Lung (tissue), 12 donors: ENCODE measurements around the gene CHSY3. TPM values are rescaled to one million over a fixed set of nuclear protein-coding genes. Genes with fewer than 3 reads are reported as not detected.
A peak's percentile ranks its signal among the peaks of the same experiment; 100 is the strongest.

ENCODE experiments used
- ATAC-seq: fragments of 200-7000 bp; cut with Tn5 transposase; one replicate; pipeline ENCODE4 v1.9.1; 2020; ENCODE audit warnings: moderate number of reproducible peaks; ENCODE audit not compliant: insufficient read depth, low FRiP score
- DNase-seq, 3 donors: peaks; one replicate each; pipeline ENCODE4 v3.0.0-alpha.2; 2013 to 2017
- H3K27ac ChIP-seq, 2 donors: one replicate each; pipeline ENCODE4 v1.5.1; 2013; ENCODE audit warnings: mild to moderate bottlenecking in 2 of 2, moderate library complexity in 2 of 2, control low read depth in 1 of 2, inconsistent platforms in 1 of 2, low read depth in 1 of 2, low read length in 1 of 2
- H3K27me3 ChIP-seq, 3 donors: one replicate each; pipeline ENCODE4 v1.5.1; 2013; ENCODE audit warnings: low read length in 2 of 3; ENCODE audit not compliant: control insufficient read depth in 3 of 3, insufficient read depth in 3 of 3
- H3K36me3 ChIP-seq, 4 donors: one replicate each; pipeline ENCODE4 v1.5.1; 2013; ENCODE audit warnings: low read length in 4 of 4, mild to moderate bottlenecking in 1 of 4, moderate library complexity in 1 of 4; ENCODE audit not compliant: control insufficient read depth in 4 of 4, insufficient read depth in 4 of 4
- H3K4me1 ChIP-seq, 5 donors: one replicate each; pipeline ENCODE4 v1.5.1; 2013; ENCODE audit warnings: low read length in 5 of 5, mild to moderate bottlenecking in 2 of 5, moderate library complexity in 1 of 5; ENCODE audit not compliant: control insufficient read depth in 5 of 5, insufficient read depth in 5 of 5
- H3K4me3 ChIP-seq: one replicate; pipeline ENCODE4 v1.5.1; 2013; ENCODE audit warnings: mild to moderate bottlenecking, control low read depth, moderate library complexity
- H3K9ac ChIP-seq, 2 donors: one replicate each; pipeline ENCODE4 v1.5.1; 2013; ENCODE audit warnings: low read length in 2 of 2, control low read depth in 1 of 2; ENCODE audit not compliant: insufficient read depth in 1 of 2
- H3K9me3 ChIP-seq, 4 donors: one replicate each; pipeline ENCODE4 v1.5.1; 2013; ENCODE audit warnings: low read length in 3 of 4, mild to moderate bottlenecking in 1 of 4, moderate library complexity in 1 of 4; ENCODE audit not compliant: control insufficient read depth in 4 of 4, insufficient read depth in 3 of 4
- WGBS, 2 donors: extraction: QIAGEN DNeasy Blood & Tissue Kit; methylation state at CpG; one replicate each; pipeline ENCODE4 v1.1.7; 2013; 5-methylcytosine and 5-hydroxymethylcytosine counted together
- polyA plus RNA-seq, 2 donors: library from polyadenylated mRNA; stranded (reverse); fragments of 200-250 nt; gene quantifications; one replicate each; pipeline ENCODE4 v1.2.1, GENCODE V29; 2013
- total RNA-seq, 2 donors: library from RNA; depleted of rRNA in 1 of 2; stranded (reverse); fragments of >200 nt in 1 of 2; gene quantifications; one replicate each; pipeline ENCODE4 v1.2.1, GENCODE V29; 2014 to 2021
- TF ChIP-seq, protein P1 (sequence below): IDR thresholded peaks from 2 replicates; pipeline ENCODE4 v1.5.1; 2012; ENCODE audit warnings: mild to moderate bottlenecking; ENCODE audit errors: control extremely low read depth, extremely low read depth
- donor health status: control.
- donor health status: control.
- donor health status: Bipolar disorder and iron deficiency.
- donor health status: healthy.
- donor health status: DM: yes; HTN: yes; CAD: no.

Gene CHSY3
- total and polyA plus RNA-seq, 4 donors: 0.41 to 6.7 (median 3.0) TPM

- WGBS, 2 donors: 78 to 86% methylated on average over 6 of the region's 6 CpGs
- TF ChIP-seq, protein P1, sequence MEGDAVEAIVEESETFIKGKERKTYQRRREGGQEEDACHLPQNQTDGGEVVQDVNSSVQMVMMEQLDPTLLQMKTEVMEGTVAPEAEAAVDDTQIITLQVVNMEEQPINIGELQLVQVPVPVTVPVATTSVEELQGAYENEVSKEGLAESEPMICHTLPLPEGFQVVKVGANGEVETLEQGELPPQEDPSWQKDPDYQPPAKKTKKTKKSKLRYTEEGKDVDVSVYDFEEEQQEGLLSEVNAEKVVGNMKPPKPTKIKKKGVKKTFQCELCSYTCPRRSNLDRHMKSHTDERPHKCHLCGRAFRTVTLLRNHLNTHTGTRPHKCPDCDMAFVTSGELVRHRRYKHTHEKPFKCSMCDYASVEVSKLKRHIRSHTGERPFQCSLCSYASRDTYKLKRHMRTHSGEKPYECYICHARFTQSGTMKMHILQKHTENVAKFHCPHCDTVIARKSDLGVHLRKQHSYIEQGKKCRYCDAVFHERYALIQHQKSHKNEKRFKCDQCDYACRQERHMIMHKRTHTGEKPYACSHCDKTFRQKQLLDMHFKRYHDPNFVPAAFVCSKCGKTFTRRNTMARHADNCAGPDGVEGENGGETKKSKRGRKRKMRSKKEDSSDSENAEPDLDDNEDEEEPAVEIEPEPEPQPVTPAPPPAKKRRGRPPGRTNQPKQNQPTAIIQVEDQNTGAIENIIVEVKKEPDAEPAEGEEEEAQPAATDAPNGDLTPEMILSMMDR: no peak
- no peak overlapping the region for H3K4me3 ChIP-seq
- no peak overlapping the region for H3K9ac ChIP-seq
- no peaks in the 10 kb centered on the region for H3K27me3 ChIP-seq
- H3K4me1 ChIP-seq: peaks cover 0 to 7% (median 0%) of the 10 kb centered on the region in 5 donors
- no peaks in the 10 kb centered on the region for H3K36me3 ChIP-seq
- DNase-seq: no peak
- no peaks in the 10 kb centered on the region for H3K9me3 ChIP-seq
- no peak for ATAC-seq
- no peak overlapping the region for H3K27ac ChIP-seq
Observed at GRCh38 chr5:129960831-129961230, 56.6 kb downstream of the CHSY3 start.

- TF ChIP-seq, protein P1: no peak
- ATAC-seq (no peak), DNase-seq (no peak)
- no peaks in the 10 kb centered on the region for H3K9me3 ChIP-seq
- peaks cover 0 to 7% (median 0%) of the 10 kb centered on the region in 5 donors for H3K4me1 ChIP-seq
- 84 to 88% methylated on average over 1 of the region's 1 CpG for WGBS, 2 donors
- no peaks in the 10 kb centered on the region for H3K36me3 ChIP-seq
- no peak overlapping the region for H3K4me3 ChIP-seq
- H3K9ac ChIP-seq: no peak overlapping the region
- no peaks in the 10 kb centered on the region for H3K27me3 ChIP-seq
- no peak overlapping the region for H3K27ac ChIP-seq
Observed at GRCh38 chr5:129962506-129962905, 58.2 kb downstream of the CHSY3 start.

GRCh38 chr5:129963359-129963758 is 59.1 kb downstream of the CHSY3 start:
- Histone ChIP-seq H3K36me3 (no peaks in the 10 kb centered on the region), H3K9ac (no peak overlapping the region), H3K9me3 (no peaks in the 10 kb centered on the region), H3K27me3 (no peaks in the 10 kb centered on the region), H3K4me3 (no peak overlapping the region), H3K27ac (no peak overlapping the region), H3K4me1 (peaks cover 0 to 7% (median 0%) of the 10 kb centered on the region in 5 donors)
- WGBS, 2 donors: 63 to 73% methylated on average over 3 of the region's 3 CpGs
- DNase-seq (peak in 2 of 3 donors; percentile 6 to 31), ATAC-seq (no peak)
- TF ChIP-seq, protein P1: no peak

DNA sequence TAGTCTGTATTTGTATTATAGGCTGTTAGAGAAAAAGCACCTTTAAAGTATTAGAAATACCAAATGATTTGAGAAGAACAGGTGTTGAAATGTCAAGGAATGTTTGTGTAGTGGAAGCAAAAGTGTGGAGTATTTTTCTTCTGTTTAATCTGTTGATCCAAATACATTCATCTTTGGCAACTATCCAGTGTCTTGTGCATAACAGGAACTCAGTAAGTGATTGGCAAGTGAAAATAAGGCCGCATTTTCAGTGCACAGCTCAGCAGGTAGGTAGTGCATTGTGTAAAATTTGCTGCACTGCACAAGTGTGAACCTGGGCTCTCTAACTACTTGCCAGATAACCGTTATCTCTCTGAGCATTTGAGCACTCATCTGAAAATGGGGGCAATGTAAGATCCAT is 61.8 kb downstream of the CHSY3 start:
- peak in 1 of 3 donors; percentile 12 for DNase-seq
- Histone ChIP-seq H3K9ac (no peak overlapping the region), H3K36me3 (no peaks in the 10 kb centered on the region), H3K9me3 (no peaks in the 10 kb centered on the region), H3K27me3 (no peaks in the 10 kb centered on the region), H3K4me1 (peaks cover 0 to 7% (median 0%) of the 10 kb centered on the region in 5 donors), H3K4me3 (no peak overlapping the region), H3K27ac (no peak overlapping the region)
- TF ChIP-seq, protein P1: no peak
- WGBS, 2 donors: 64 to 69% methylated on average over 2 of the region's 2 CpGs
- no peak for ATAC-seq
